ENCODE results near the gene LRRN2. TPM values are rescaled to one million over a fixed set of nuclear protein-coding genes. Genes with fewer than 3 reads are reported as not detected.

Gene LRRN2
- total RNA-seq, 8 experiments from 2014 or later: 0.70 to 24.4 (median 6.0) TPM

DNA sequence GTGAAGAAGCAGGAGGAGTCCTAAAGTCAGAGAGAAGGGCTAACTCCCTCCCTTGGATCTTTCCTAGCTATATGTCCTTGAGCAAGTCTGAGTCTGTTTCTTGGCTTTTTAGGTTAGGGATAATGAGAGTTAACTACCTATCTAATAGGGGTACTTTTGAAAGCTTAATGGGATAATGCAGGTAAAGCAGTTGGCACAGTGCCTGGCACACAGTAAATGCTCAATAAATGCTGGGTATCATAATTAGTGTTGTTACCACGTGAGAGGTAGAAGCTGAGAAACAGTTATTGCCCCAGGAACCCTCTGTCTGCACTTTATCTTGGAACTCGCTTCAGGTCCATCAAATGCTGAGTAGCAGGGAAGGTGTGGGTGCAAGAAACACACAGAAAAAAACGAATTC lies 5.5 kb downstream of the LRRN2 start:
- Histone ChIP-seq H3K27ac (no peak overlapping the region), H3K4me1 (replicated peaks in 1 of 2) (peaks cover 18 to 22% of the 10 kb centered on the region in 2 donors), H3K4me3 (no peak overlapping the region)
- ATAC-seq (replicated peaks in 6 of 8): no peak
- in situ Hi-C loops (cut with MboI; ENCODE audit: low pct_unique_long_range_greater_than_20kb in 2 of 9, low sequenced_read_pairs in 9 of 9, unreplicated experiment in 9 of 9): no loop called here
- WGBS, 10 experiments: 0 to 63% (median 54%) methylated on average over 1 to 3 of the region's 3 CpGs; no CpG with 5 or more reads in 4 of the 10 experiments

DNA sequence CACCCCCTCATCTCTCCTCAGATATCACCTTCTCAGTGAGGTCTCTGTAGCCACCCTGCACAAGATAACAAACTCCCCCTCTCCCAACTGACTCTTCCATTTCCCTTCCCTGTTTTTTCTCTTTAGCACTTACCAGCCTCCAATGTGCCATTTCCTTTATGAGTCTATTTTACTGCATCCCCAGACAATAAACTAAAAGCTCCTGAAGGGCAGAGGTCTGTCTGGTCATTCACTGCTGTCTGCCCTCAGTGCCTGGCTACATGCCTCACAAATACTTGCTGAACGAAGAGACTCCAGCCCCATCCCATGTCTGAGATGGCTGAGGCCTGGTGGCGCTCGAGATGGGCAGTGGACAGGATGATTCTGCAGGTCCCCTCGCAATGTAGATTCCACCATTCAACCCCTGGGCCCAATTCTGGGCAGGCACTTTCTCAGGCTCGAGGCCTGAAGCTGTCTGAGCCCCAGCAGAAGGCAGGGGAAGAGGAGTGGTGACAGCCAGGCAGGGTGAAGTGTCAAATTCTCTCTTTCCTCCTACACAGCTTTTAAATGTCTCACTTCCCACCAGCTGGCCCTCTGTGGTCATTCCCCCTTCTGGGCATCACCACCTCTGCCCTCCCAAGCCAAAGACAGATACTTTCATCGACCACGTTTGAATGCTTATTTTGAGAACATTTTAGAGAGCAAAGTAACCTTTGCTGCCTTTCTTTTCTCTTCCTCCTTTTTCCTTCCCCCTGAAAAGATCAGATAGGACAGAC lies 6.6 kb downstream of the LRRN2 start:
- Histone ChIP-seq H3K4me1 (replicated peaks in 1 of 2) (peaks cover 16 to 24% of the 10 kb centered on the region in 2 donors), H3K27ac (no peak overlapping the region), H3K4me3 (no peak overlapping the region)
- 20 to 76% (median 70%) methylated on average over 1 to 6 of the region's 7 CpGs; no CpG with 5 or more reads in 2 of the 10 experiments for WGBS, 10 experiments
- ATAC-seq (replicated peaks in 6 of 8): no peak
- in situ Hi-C loops (cut with MboI; ENCODE audit: low pct_unique_long_range_greater_than_20kb in 2 of 9, low sequenced_read_pairs in 9 of 9, unreplicated experiment in 9 of 9): no loop called here

DNA sequence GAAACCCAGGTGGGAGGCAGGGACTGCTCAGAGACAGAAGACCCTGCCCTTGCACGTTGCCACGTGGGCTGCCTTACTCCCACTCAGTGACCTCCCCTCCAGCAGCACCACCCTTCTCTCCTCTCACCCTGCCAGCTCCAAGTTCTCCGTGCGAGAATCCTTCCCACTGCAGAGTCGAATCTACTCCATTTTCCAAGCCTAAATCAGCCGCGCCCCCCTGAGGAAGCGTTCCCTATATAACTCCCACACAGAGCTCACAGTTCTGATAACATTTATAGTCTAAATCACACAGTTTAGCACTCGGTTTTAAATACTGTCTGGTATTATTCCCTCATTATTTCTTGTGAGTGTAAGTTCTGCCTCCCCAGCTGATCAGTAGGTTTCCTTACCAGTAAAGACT lies 7.7 kb downstream of the LRRN2 start:
- ATAC-seq (replicated peaks in 6 of 8): no peak
- Histone ChIP-seq H3K27ac (no peak overlapping the region), H3K4me1 (replicated peaks in 1 of 2) (peaks cover 16 to 24% of the 10 kb centered on the region in 2 donors), H3K4me3 (no peak overlapping the region)
- in situ Hi-C loops (cut with MboI; ENCODE audit: low pct_unique_long_range_greater_than_20kb in 2 of 9, low sequenced_read_pairs in 9 of 9, unreplicated experiment in 9 of 9): no loop called here
- WGBS, 10 experiments: 25 to 100% (median 70%) methylated on average over 1 to 9 of the region's 9 CpGs; no CpG with 5 or more reads in 2 of the 10 experiments

DNA sequence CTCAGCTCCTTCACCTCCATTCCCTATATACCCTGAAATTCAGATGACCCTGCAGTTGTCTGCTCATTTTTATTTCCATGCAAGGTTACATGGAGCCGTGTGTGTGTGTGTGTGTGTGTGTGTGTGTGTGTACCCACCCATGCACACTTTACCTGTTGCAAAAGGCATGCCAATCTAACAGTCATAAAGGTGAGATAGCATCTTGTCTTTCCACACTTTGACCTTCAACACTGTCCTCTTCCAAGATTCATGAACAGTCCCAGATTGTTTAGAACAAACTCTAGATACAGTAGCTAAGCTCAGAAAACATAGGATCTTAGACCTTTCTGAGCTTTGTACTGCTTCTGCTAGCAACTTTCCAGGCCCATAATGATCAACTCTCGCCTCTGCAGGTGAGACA lies 9.5 kb downstream of the LRRN2 start:
- H3K27ac ChIP-seq: no peak overlapping the region
- no peak for ATAC-seq (replicated peaks in 6 of 8)

DNA sequence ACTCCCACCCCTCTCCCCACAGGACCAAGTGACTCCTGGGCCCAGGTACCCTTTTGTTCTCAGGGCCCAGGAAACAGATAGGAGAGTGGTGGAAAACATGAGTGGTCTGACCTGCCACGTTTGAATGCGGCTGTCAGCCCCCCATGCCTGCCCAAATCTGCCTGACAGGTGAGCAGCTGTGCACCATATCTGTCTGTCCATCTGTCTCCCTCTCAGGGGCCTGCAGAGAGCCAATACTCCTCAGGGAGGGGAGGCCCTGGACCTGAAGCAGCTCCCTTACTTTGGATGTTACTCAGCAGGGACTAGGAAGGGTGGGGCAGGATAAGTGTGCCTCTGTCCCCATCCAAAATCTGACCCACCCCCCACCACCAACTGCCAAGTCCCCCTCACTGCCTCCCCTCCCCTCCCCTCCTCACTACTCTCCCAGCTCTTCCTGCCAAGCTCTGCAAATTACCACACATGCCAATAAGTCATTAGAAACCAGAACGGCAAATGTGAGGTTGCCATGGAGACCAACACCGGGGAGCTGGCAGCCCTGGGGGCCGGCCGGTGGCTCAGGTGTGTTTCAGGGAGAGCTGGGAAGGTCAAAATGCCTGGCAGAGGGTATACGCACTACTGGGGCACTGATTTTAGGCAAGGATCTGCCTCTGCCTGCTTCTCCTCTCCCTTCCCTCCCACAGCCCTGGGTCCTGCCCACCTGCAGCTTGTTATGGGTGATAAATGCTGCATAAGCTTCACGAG lies 11.5 kb downstream of the LRRN2 start:
- Histone ChIP-seq H3K27ac (peak overlapping the region in 1 of 2 donors; percentile 12), H3K4me1 (replicated peaks in 1 of 2) (peaks cover 29 to 32% of the 10 kb centered on the region in 2 donors), H3K4me3 (no peak overlapping the region)
- 0 to 19% (median 5%) methylated on average over 2 to 4 of the region's 8 CpGs; no CpG with 5 or more reads in 6 of the 10 experiments for WGBS, 10 experiments
- in situ Hi-C loops (cut with MboI; ENCODE audit: low pct_unique_long_range_greater_than_20kb in 2 of 9, low sequenced_read_pairs in 9 of 9, unreplicated experiment in 9 of 9): no loop called here
- peak in 5 of 8 experiments; percentile 57 to 92 (median 79) for ATAC-seq (replicated peaks in 6 of 8)

More for the DNA sequence above, 9.5 kb downstream of the LRRN2 start:
- H3K4me1 ChIP-seq (replicated peaks in 1 of 2): peaks cover 23 to 29% of the 10 kb centered on the region in 2 donors
- H3K4me3 ChIP-seq: no peak overlapping the region
- 19 to 100% (median 90%) methylated on average over 1 to 2 of the region's 2 CpGs; no CpG with 5 or more reads in 5 of the 10 experiments for WGBS, 10 experiments
- in situ Hi-C loops (cut with MboI; ENCODE audit: low pct_unique_long_range_greater_than_20kb in 2 of 9, low sequenced_read_pairs in 9 of 9, unreplicated experiment in 9 of 9): no loop called here

DNA sequence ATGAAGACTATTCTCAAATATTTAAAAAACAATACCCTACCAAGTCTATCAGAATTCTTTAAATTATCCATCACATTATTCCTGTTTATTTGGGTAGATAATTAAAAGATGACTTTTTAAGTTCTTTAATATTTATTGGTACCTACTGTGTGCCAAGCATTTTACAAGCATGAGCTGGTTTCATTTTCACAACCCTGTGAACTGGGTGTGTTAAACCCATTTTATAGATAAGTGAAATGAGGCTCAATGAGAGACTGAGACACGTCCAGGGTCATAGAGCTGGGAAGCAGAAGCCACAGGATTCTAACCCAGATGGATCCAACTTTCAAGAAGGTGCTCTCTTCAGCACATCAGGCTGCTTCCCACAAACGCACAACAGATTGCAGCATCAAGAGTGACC lies 12.3 kb downstream of the LRRN2 start:
- no peak for ATAC-seq (replicated peaks in 6 of 8)
- peaks cover 29 to 32% of the 10 kb centered on the region in 2 donors for H3K4me1 ChIP-seq (replicated peaks in 1 of 2)
- in situ Hi-C loops (cut with MboI; ENCODE audit: low pct_unique_long_range_greater_than_20kb in 2 of 9, low sequenced_read_pairs in 9 of 9, unreplicated experiment in 9 of 9): no loop called here
- H3K27ac ChIP-seq: no peak overlapping the region
- H3K4me3 ChIP-seq: no peak overlapping the region
- 0 to 100% (median 66%) methylated on average over 1 to 2 of the region's 2 CpGs; no CpG with 5 or more reads in 4 of the 10 experiments for WGBS, 10 experiments

DNA sequence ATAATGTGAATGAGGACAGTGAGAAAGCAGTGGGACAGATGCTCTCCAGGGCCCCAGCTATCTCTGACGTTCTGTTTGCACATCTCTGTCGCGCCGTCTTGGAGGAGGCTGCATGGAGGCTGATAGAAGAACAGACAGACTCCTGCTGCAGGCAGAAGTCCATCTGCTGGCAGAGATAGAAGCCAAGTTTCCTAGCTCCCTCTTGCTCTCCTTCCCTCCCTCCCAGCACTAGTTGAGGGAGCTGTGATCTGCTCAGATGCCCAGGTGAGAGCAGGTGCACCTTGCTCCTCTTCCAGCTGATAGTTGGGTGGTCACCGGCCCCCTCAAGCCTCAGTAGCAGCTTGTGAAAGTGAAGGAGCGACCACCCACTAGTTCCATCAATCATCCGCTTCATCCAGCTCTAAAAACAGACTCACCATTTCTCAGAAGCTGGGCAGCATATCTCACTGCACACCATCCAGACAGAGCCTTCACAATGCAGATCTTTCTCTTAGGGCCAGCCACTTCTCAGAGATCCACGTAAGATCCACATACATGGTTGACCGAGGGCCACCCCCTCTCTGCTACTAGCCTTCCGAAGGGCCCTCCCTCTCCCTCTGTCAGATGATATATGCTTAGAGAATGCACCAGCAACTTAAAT lies 12.9 kb downstream of the LRRN2 start:
- 50 to 100% (median 82%) methylated on average over 1 to 5 of the region's 10 CpGs; no CpG with 5 or more reads in 2 of the 10 experiments for WGBS, 10 experiments
- H3K27ac ChIP-seq: no peak overlapping the region
- H3K4me1 ChIP-seq (replicated peaks in 1 of 2): peaks cover 29 to 32% of the 10 kb centered on the region in 2 donors
- in situ Hi-C loops (cut with MboI; ENCODE audit: low pct_unique_long_range_greater_than_20kb in 2 of 9, low sequenced_read_pairs in 9 of 9, unreplicated experiment in 9 of 9): no loop called here
- H3K4me3 ChIP-seq: no peak overlapping the region
- ATAC-seq (replicated peaks in 6 of 8): no peak

DNA sequence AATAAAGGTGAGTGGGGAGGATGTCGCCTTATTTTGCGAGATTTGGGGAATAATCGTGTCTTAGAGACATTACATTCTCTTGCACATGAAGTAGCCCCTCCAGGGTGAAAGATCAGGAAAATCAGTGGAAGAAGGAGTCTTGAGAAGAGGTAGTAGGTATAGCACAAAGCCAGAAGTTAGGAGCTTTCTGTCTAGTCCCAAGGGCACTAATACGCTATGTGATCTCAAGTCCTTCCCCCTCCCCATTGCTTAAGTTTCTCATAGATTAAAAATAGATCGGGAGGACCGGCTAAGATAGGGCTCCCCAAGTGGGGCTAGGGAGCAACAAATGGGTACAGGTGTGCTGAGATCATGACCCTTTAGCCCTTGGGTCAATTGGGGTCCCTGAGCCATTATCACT lies 13.5 kb downstream of the LRRN2 start:
- Histone ChIP-seq H3K27ac (no peak overlapping the region), H3K4me3 (no peak overlapping the region), H3K4me1 (replicated peaks in 1 of 2) (peaks cover 29 to 32% of the 10 kb centered on the region in 2 donors)
- ATAC-seq (replicated peaks in 6 of 8): no peak
- WGBS, 10 experiments: 60 to 100% (median 95%) methylated on average over 1 to 6 of the region's 6 CpGs; no CpG with 5 or more reads in 3 of the 10 experiments
- in situ Hi-C loops (cut with MboI; ENCODE audit: low pct_unique_long_range_greater_than_20kb in 2 of 9, low sequenced_read_pairs in 9 of 9, unreplicated experiment in 9 of 9): no loop called here

DNA sequence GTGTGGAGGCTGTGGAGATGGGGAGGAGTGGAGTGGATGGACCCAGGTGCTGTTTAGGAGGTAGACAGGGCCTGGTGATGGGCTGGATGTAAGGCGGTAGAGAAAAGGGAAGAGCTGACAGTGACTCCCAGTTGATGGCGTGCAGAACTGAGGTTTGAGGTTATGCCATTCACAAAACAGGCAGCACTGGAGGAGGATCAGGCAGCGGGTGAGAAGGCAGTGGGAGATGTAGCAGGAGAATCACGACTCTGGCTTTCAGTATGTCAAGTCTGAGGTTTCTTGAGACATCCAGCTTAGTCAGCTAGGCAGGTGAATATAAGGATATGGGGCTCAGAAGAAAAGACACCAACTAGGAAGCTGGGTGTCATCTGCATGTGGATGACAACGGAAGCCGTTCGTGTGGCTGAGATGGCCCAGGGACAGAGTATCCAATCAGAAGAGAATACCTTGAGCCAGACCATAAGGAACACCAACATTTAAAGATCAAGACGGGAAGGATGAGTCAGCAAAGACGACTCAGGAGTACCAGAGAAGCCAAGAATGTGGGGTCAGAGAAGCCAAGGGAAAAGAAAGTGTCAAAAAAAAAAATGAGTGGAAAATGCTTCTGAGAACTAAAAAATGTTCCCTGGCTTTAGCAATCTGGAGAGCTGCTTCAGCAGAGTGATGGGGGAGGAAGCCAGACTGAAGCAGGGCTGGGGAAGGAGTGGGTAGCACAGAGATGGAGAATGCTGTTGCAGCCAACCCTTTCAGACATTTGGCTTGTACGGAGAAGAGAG lies 15.2 kb downstream of the LRRN2 start:
- H3K4me1 ChIP-seq (replicated peaks in 1 of 2): peaks cover 29 to 32% of the 10 kb centered on the region in 2 donors
- ATAC-seq (replicated peaks in 6 of 8): peak in 4 of 8 experiments; percentile 16 to 32 (median 26)
- in situ Hi-C loops (cut with MboI; ENCODE audit: low pct_unique_long_range_greater_than_20kb in 2 of 9, low sequenced_read_pairs in 9 of 9, unreplicated experiment in 9 of 9): no loop called here
- H3K27ac ChIP-seq: no peak overlapping the region
- H3K4me3 ChIP-seq: no peak overlapping the region
- WGBS, 10 experiments: 8 to 85% (median 59%) methylated on average over 2 to 10 of the region's 10 CpGs

DNA sequence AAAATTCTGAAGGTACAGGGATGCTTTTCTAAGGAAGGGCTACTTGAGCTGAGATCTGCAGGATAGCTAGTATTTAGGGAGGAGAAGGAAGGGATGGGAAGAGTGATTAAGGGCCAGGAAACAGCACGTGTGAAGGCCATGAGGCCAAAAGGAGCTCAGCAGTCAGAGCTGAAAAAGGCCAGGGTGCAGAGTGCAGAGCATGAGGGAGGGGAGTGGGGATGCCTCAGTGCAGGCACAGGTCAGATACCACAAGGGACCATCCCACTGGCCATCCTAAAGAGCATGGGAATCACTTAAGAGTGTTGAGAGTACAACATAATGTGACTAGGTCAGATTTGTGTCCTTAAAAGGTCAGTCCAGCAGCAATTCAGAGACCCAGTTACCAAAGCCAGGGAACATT lies 16.0 kb downstream of the LRRN2 start:
- ATAC-seq (replicated peaks in 6 of 8): no peak
- Histone ChIP-seq H3K4me3 (no peak overlapping the region), H3K4me1 (replicated peaks in 1 of 2) (peaks cover 29 to 36% of the 10 kb centered on the region in 2 donors), H3K27ac (no peak overlapping the region)
- in situ Hi-C loops (cut with MboI; ENCODE audit: low pct_unique_long_range_greater_than_20kb in 2 of 9, low sequenced_read_pairs in 9 of 9, unreplicated experiment in 9 of 9): no loop called here
- 0 to 43% (median 0%) methylated on average over 1 of the region's 1 CpG; no CpG with 5 or more reads in 6 of the 10 experiments for WGBS, 10 experiments

DNA sequence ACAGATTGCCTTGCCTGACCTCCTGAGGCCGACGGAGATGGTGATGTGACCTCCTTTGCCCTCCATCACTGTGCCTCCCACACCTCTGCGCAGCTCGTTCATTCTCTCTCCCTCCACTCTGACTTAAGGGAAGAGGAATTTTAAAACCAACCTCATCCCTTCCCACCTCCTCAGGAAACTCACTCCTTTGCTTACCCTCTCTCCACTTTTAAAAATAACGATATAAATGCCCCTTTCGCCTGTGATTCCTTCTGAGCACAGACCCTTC lies 21.2 kb downstream of the LRRN2 start:
- 0 to 55% (median 33%) methylated on average over 1 to 5 of the region's 6 CpGs; no CpG with 5 or more reads in 5 of the 10 experiments for WGBS, 10 experiments
- ATAC-seq (replicated peaks in 6 of 8): peak in 1 of 8 experiments; percentile 59
- Histone ChIP-seq H3K4me3 (no peak overlapping the region), H3K27ac (peak overlapping the region; percentile 83 to 95), H3K4me1 (replicated peaks in 1 of 2) (peaks cover 35 to 36% of the 10 kb centered on the region in 2 donors)
- in situ Hi-C loops (cut with MboI; ENCODE audit: low pct_unique_long_range_greater_than_20kb in 2 of 9, low sequenced_read_pairs in 9 of 9, unreplicated experiment in 9 of 9): no loop called here

DNA sequence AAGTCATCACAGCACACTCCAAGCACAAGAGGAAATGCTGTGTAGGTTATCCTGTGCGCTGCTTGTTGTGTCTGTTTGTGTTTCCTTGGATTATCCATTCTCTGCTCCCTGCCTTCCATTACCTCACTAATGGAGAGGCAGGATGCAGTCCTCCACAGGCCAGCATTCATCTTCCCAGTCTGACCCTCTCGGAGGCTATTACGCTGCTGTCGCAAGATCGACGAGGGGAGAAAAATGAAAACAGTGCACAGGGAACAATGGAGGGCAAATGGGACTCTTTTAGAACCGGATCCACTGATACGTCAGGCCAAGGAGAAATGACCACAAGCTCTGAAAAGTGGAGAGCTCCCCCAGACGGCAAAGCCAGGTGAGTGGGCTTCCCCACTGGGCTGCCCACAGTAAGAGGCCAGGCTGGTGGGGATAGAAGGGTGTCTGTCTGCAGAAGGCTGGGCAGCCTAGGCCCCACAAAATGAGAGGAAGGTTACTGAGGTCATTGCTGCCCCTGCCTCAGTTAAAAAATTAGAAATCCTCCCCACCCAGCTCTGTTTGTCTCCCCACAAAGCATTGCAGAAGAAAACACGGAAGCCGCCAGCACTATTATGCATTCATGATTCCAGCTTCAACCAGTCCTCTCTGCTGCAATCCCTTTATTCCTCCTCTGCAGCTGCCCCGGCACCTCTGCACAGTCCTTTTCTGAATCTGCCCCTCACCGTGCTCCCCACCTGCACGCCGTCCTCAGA lies 21.7 kb downstream of the LRRN2 start:
- peaks cover 40 to 41% of the 10 kb centered on the region in 2 donors for H3K4me1 ChIP-seq (replicated peaks in 1 of 2)
- ATAC-seq (replicated peaks in 6 of 8): peak in 5 of 8 experiments; percentile 83 to 92 (median 89)
- 14 to 100% (median 31%) methylated on average over 1 to 12 of the region's 15 CpGs; no CpG with 5 or more reads in 3 of the 10 experiments for WGBS, 10 experiments
- peak overlapping the region; percentile 83 to 95 for H3K27ac ChIP-seq
- in situ Hi-C loops (cut with MboI; ENCODE audit: low pct_unique_long_range_greater_than_20kb in 2 of 9, low sequenced_read_pairs in 9 of 9, unreplicated experiment in 9 of 9): no loop called here
- H3K4me3 ChIP-seq: no peak overlapping the region
